Prostate gland (tissue), 2 donors: ENCODE measurements around the gene CHD3.

Source experiments
- POLR2AphosphoS5 ChIP-seq: sonication (generic); formaldehyde crosslinking; IDR thresholded peaks from one replicate; pipeline ENCODE4 v1.6.1; 2017; ENCODE audit warnings: antibody characterized with exemption
- TF ChIP-seq, protein P1 (sequence below), 4 experiments: fragments of 200-600 bp in 2 of 4; fragments of 450-650 bp in 2 of 4; sonication (generic) in 2 of 4; IDR thresholded peaks; 1 replicate in 3 of 4; 2 replicates in 1 of 4; pipeline ENCODE4 v1.5.1; 2016 to 2019; ENCODE audit warnings: antibody characterized with exemption in 4 of 4, mild to moderate bottlenecking in 2 of 4, moderate library complexity in 2 of 4

DNA sequence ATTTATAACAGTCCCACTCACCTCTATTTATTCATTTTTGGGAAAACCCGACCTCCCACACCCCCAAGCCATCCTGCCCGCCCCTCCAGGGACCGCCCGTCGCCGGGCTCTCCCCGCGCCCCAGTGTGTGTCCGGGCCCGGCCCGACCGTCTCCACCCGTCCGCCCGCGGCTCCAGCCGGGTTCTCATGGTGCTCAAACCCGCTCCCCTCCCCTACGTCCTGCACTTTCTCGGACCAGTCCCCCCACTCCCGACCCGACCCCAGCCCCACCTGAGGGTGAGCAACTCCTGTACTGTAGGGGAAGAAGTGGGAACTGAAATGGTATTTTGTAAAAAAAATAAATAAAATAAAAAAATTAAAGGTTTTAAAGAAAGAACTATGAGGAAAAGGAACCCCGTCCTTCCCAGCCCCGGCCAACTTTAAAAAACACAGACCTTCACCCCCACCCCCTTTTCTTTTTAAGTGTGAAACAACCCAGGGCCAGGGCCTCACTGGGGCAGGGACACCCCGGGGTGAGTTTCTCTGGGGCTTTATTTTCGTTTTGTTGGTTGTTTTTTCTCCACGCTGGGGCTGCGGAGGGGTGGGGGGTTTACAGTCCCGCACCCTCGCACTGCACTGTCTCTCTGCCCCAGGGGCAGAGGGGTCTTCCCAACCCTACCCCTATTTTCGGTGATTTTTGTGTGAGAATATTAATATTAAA, 34.4 kb upstream of the CHD3 start:
- TF ChIP-seq, protein P1, sequence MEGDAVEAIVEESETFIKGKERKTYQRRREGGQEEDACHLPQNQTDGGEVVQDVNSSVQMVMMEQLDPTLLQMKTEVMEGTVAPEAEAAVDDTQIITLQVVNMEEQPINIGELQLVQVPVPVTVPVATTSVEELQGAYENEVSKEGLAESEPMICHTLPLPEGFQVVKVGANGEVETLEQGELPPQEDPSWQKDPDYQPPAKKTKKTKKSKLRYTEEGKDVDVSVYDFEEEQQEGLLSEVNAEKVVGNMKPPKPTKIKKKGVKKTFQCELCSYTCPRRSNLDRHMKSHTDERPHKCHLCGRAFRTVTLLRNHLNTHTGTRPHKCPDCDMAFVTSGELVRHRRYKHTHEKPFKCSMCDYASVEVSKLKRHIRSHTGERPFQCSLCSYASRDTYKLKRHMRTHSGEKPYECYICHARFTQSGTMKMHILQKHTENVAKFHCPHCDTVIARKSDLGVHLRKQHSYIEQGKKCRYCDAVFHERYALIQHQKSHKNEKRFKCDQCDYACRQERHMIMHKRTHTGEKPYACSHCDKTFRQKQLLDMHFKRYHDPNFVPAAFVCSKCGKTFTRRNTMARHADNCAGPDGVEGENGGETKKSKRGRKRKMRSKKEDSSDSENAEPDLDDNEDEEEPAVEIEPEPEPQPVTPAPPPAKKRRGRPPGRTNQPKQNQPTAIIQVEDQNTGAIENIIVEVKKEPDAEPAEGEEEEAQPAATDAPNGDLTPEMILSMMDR (IDR thresholded peaks at IDR 0.05), result no peak
- no peak for TF ChIP-seq POLR2AphosphoS5
